ENCODE measurements around the gene CKS2.

CKS2 gene

DNA sequence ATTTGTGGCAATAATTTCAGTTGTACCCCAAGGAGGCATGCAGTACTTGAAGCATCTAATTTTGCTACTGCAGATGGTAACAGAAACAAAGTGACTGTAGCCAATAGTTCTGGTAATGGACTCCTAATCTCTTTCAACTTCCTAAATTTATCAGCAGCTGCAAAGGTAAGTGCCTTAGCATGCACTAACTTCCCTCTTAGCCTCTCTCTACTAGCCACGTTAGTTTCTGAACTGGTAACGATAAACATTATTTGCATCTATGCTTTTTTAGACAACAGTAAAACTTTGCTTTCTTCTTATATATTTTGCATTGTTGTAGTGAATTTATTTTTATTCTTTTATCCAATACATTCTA, 6.2 kb upstream of the CKS2 start:
- TF ChIP-seq ZBTB7A (IDR thresholded peaks at IDR 0.05; ENCODE audit: low read depth) (no peak), CREB1 (IDR thresholded peaks at IDR 0.05; ENCODE audit: low read depth) (no peak), YY1 (IDR thresholded peaks at IDR 0.05; ENCODE audit: low read depth) (no peak), TAF1 (IDR thresholded peaks at IDR 0.05; ENCODE audit: low read depth) (no peak), NFIC (IDR thresholded peaks at IDR 0.05) (no peak), RAD21 (IDR thresholded peaks at IDR 0.05; ENCODE audit: low read depth) (no peak), TCF12 (IDR thresholded peaks at IDR 0.05; ENCODE audit: low read depth) (no peak), EGR1 (IDR thresholded peaks at IDR 0.05) (no peak), TEAD4 (IDR thresholded peaks at IDR 0.05) (no peak), CEBPB (IDR thresholded peaks at IDR 0.05) (no peak), FOXM1 (IDR thresholded peaks at IDR 0.05; ENCODE audit: borderline replicate concordance, low read depth) (no peak), EP300 (IDR thresholded peaks at IDR 0.05; ENCODE audit: borderline replicate concordance) (no peak), REST (IDR thresholded peaks at IDR 0.05; ENCODE audit: low read depth) (no peak)
- TF ChIP-seq, protein P1, sequence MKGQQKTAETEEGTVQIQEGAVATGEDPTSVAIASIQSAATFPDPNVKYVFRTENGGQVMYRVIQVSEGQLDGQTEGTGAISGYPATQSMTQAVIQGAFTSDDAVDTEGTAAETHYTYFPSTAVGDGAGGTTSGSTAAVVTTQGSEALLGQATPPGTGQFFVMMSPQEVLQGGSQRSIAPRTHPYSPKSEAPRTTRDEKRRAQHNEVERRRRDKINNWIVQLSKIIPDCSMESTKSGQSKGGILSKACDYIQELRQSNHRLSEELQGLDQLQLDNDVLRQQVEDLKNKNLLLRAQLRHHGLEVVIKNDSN (IDR thresholded peaks at IDR 0.05): no peak
- TF ChIP-seq, protein P2, sequence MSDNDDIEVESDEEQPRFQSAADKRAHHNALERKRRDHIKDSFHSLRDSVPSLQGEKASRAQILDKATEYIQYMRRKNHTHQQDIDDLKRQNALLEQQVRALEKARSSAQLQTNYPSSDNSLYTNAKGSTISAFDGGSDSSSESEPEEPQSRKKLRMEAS (IDR thresholded peaks at IDR 0.05): no peak

DNA sequence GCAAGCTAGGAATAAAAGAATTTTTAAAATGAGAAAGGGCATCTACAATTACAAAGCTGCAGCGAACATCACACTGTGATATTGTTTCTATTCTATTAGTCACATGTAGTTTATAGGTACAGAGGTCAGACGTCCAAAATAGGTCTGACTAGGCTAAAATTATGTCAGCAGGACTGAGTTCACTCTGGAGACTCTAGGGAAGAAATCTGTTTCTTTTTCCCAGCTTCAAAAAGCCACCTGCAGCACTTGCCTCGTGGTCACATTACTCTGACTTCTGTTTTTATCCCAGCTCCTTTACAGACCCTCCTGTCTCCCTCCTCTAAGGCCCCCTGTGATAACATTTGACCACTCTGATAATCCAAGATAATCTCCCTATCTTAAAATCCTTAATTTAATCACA, 5.1 kb upstream of the CKS2 start:
- no peak for TF ChIP-seq EP300 (IDR thresholded peaks at IDR 0.05; ENCODE audit: borderline replicate concordance)
- no peak for TF ChIP-seq CREB1 (IDR thresholded peaks at IDR 0.05; ENCODE audit: low read depth)
- TF ChIP-seq, protein P2 (IDR thresholded peaks at IDR 0.05): no peak
- no peak for TF ChIP-seq TCF12 (IDR thresholded peaks at IDR 0.05; ENCODE audit: low read depth)
- TF ChIP-seq FOXM1 (IDR thresholded peaks at IDR 0.05; ENCODE audit: borderline replicate concordance, low read depth): no peak
- TF ChIP-seq, protein P1 (IDR thresholded peaks at IDR 0.05): no peak
- no peak for TF ChIP-seq TAF1 (IDR thresholded peaks at IDR 0.05; ENCODE audit: low read depth)
- no peak for TF ChIP-seq TEAD4 (IDR thresholded peaks at IDR 0.05)
- TF ChIP-seq EGR1 (IDR thresholded peaks at IDR 0.05): no peak
- TF ChIP-seq ZBTB7A (IDR thresholded peaks at IDR 0.05; ENCODE audit: low read depth): no peak
- TF ChIP-seq NFIC (IDR thresholded peaks at IDR 0.05): no peak
- no peak for TF ChIP-seq CEBPB (IDR thresholded peaks at IDR 0.05)
- no peak for TF ChIP-seq RAD21 (IDR thresholded peaks at IDR 0.05; ENCODE audit: low read depth)
- no peak for TF ChIP-seq REST (IDR thresholded peaks at IDR 0.05; ENCODE audit: low read depth)

DNA sequence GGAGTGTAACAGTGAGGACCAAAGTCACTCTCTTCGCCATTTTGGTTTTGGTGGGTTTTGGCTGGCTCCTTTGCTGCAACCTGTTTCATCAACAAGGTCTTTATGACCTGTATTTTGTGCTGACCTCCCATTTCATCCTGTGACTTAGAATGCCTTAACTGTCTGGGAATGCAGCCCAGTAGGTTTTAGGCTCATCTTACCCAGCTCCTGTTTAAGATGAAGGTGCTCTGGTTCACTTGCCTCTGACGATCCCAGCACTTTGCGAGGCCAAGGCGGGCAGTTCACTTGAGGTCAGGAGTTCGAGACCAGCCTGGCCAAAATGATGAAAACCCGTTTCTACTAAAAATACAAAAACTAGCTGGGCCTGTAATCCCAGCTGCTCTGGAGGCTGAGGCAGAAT, 1.8 kb upstream of the CKS2 start:
- TF ChIP-seq EGR1 (IDR thresholded peaks at IDR 0.05) (no peak), EP300 (IDR thresholded peaks at IDR 0.05; ENCODE audit: borderline replicate concordance) (no peak), ZBTB7A (IDR thresholded peaks at IDR 0.05; ENCODE audit: low read depth) (no peak), TEAD4 (IDR thresholded peaks at IDR 0.05) (no peak), CREB1 (IDR thresholded peaks at IDR 0.05; ENCODE audit: low read depth) (no peak), TCF12 (IDR thresholded peaks at IDR 0.05; ENCODE audit: low read depth) (no peak), REST (IDR thresholded peaks at IDR 0.05; ENCODE audit: low read depth) (no peak), CEBPB (IDR thresholded peaks at IDR 0.05) (no peak), FOXM1 (IDR thresholded peaks at IDR 0.05; ENCODE audit: borderline replicate concordance, low read depth) (no peak), RAD21 (IDR thresholded peaks at IDR 0.05; ENCODE audit: low read depth) (no peak), TAF1 (IDR thresholded peaks at IDR 0.05; ENCODE audit: low read depth) (no peak), YY1 (IDR thresholded peaks at IDR 0.05; ENCODE audit: low read depth) (no peak), NFIC (IDR thresholded peaks at IDR 0.05) (no peak)
- TF ChIP-seq, protein P2 (IDR thresholded peaks at IDR 0.05): no peak
- TF ChIP-seq, protein P1 (IDR thresholded peaks at IDR 0.05): no peak
